Upper lobe of left lung (tissue), 6 donors: ENCODE results near the gene ATP12A. TPM values are rescaled to one million over a fixed set of nuclear protein-coding genes. Genes with fewer than 3 reads are reported as not detected.

Source experiments
- ATAC-seq, 2 donors: fragments of 200-7000 bp; cut with Tn5 transposase; one replicate each; pipeline ENCODE4 v1.9.1; 2022; ENCODE audit warnings: mild to moderate bottlenecking in 2 of 2, moderate library complexity in 2 of 2; ENCODE audit not compliant: low FRiP score in 2 of 2
- DNase-seq, 2 donors: peaks; one replicate each; pipeline ENCODE4 v3.0.0-alpha.2; 2019 to 2020
- H3K27ac ChIP-seq, 4 donors: fragments of 200-600 bp; sonication (generic); one replicate each; pipeline ENCODE4 v1.5.1; 2016 to 2019
- H3K27me3 ChIP-seq, 4 donors: fragments of 200-600 bp; sonication (generic); one replicate each; pipeline ENCODE4 v1.5.1; 2017 to 2019
- H3K36me3 ChIP-seq, 4 donors: fragments of 200-600 bp; sonication (generic); one replicate each; pipeline ENCODE4 v1.5.1; 2016 to 2019
- H3K4me1 ChIP-seq, 4 donors: fragments of 200-600 bp; sonication (generic); one replicate each; pipeline ENCODE4 v1.5.1; 2018 to 2019
- H3K4me3 ChIP-seq, 4 donors: fragments of 200-600 bp; sonication (generic); one replicate each; pipeline ENCODE4 v1.5.1; 2017 to 2019; ENCODE audit warnings: mild to moderate bottlenecking in 2 of 4, moderate library complexity in 1 of 4
- H3K9me3 ChIP-seq, 4 donors: fragments of 200-600 bp; sonication (generic); one replicate each; pipeline ENCODE4 v1.5.1; 2018 to 2019
- CTCF ChIP-seq, 6 experiments: fragments of 450-650 bp in 4 of 6; fragments of 200-600 bp in 2 of 6; sonication (generic) in 2 of 6; IDR thresholded peaks; one replicate each; pipeline ENCODE4 v1.5.1; 2016 to 2019; ENCODE audit warnings: antibody characterized with exemption in 6 of 6
- EP300 ChIP-seq, 4 donors: sonication (generic); formaldehyde crosslinking; IDR thresholded peaks; one replicate each; pipeline ENCODE4 v1.5.1; 2017; ENCODE audit warnings: antibody characterized with exemption in 4 of 4, control low read depth in 2 of 4
- POLR2A ChIP-seq, 4 donors: fragments of 450-650 bp; IDR thresholded peaks; one replicate each; pipeline ENCODE4 v1.5.1; 2016 to 2017; ENCODE audit warnings: antibody characterized with exemption in 4 of 4, mild to moderate bottlenecking in 2 of 4
- POLR2AphosphoS5 ChIP-seq, 2 donors: sonication (generic); formaldehyde crosslinking; IDR thresholded peaks; one replicate each; pipeline ENCODE4 v1.5.1; 2017; ENCODE audit warnings: antibody characterized with exemption in 2 of 2
- WGBS, 2 donors: methylation state at CpG; one replicate each; pipeline ENCODE4 v1.1.5; 2017 to 2018; 5-methylcytosine and 5-hydroxymethylcytosine counted together
- total RNA-seq, 6 donors: library from RNA; depleted of rRNA in 4 of 6; stranded (reverse); fragments of >200 nt in 4 of 6; gene quantifications; one replicate each; pipeline versions ENCODE4 v1.1.0 to v1.2.1, GENCODE V29; 2016 to 2021
- donor health status: DM: no; HTN: no; CAD: no; lungs with moderate emphysema.
- donor health status: DM: no; HTN: yes; CAD: no; lungs with severe emphysema.

ATP12A gene
- total RNA-seq, 6 donors from 2014 or later, result 0.22 to 10.0 (median 0.34) TPM; not detected in 1

GRCh38 chr13:24687611-24688010 lies 7.4 kb downstream of the ATP12A start:
- Histone ChIP-seq H3K4me1 (peaks cover 0 to 14% (median 10%) of the 10 kb centered on the region in 4 donors), H3K9me3 (no peaks in the 10 kb centered on the region), H3K27ac (no peak overlapping the region), H3K27me3 (no peaks in the 10 kb centered on the region), H3K36me3 (no peaks in the 10 kb centered on the region), H3K4me3 (no peak overlapping the region)
- 78 to 89% methylated on average over 7 of the region's 7 CpGs for WGBS, 2 donors
- no peak for ATAC-seq
- TF ChIP-seq POLR2A (IDR thresholded peaks at IDR 0.05) (no peak), EP300 (IDR thresholded peaks at IDR 0.05) (no peak), CTCF (IDR thresholded peaks at IDR 0.05) (no peak), POLR2AphosphoS5 (IDR thresholded peaks at IDR 0.05) (no peak)
- no peak for DNase-seq

- 41 to 60% methylated on average over 10 of the region's 10 CpGs for WGBS, 2 donors
Observed at GRCh38 chr13:24688111-24688510, 7.9 kb downstream of the ATP12A start.

GRCh38 chr13:24688950-24689349 lies 8.7 kb downstream of the ATP12A start:
- ATAC-seq (no peak), DNase-seq (no peak)
- Histone ChIP-seq H3K4me1 (peaks cover 0 to 10% (median 6%) of the 10 kb centered on the region in 4 donors), H3K27ac (no peak overlapping the region), H3K36me3 (no peaks in the 10 kb centered on the region), H3K9me3 (no peaks in the 10 kb centered on the region), H3K27me3 (no peaks in the 10 kb centered on the region), H3K4me3 (no peak overlapping the region)
- WGBS, 2 donors, result 79 to 92% methylated on average over 11 of the region's 11 CpGs
- TF ChIP-seq CTCF (IDR thresholded peaks at IDR 0.05), result no peak
- no peak for TF ChIP-seq POLR2A (IDR thresholded peaks at IDR 0.05)
- TF ChIP-seq POLR2AphosphoS5 (IDR thresholded peaks at IDR 0.05), result no peak
- no peak for TF ChIP-seq EP300 (IDR thresholded peaks at IDR 0.05)

More at GRCh38 chr13:24688111-24688510, 7.9 kb downstream of the ATP12A start:
- Histone ChIP-seq H3K27ac (no peak overlapping the region), H3K4me1 (peaks cover 0 to 14% (median 10%) of the 10 kb centered on the region in 4 donors), H3K27me3 (no peaks in the 10 kb centered on the region), H3K9me3 (no peaks in the 10 kb centered on the region), H3K4me3 (no peak overlapping the region), H3K36me3 (no peaks in the 10 kb centered on the region)
- no peak for ATAC-seq
- TF ChIP-seq POLR2A (IDR thresholded peaks at IDR 0.05), result no peak
- no peak for TF ChIP-seq EP300 (IDR thresholded peaks at IDR 0.05)
- no peak for TF ChIP-seq CTCF (IDR thresholded peaks at IDR 0.05)
- DNase-seq, result no peak

- no peak overlapping the region for H3K27ac ChIP-seq
- 52 to 75% methylated on average over 5 of the region's 5 CpGs for WGBS, 2 donors
- no peak overlapping the region for H3K4me3 ChIP-seq
- ATAC-seq, result no peak
- H3K27me3 ChIP-seq, result no peaks in the 10 kb centered on the region
- H3K36me3 ChIP-seq, result no peaks in the 10 kb centered on the region
- no peaks in the 10 kb centered on the region for H3K4me1 ChIP-seq
- no peak for DNase-seq
- TF ChIP-seq POLR2AphosphoS5 (IDR thresholded peaks at IDR 0.05) (no peak), CTCF (IDR thresholded peaks at IDR 0.05) (no peak), POLR2A (IDR thresholded peaks at IDR 0.05) (no peak), EP300 (IDR thresholded peaks at IDR 0.05) (no peak)
- no peaks in the 10 kb centered on the region for H3K9me3 ChIP-seq
Observed at GRCh38 chr13:24691381-24691780, 11.2 kb downstream of the ATP12A start.

- TF ChIP-seq POLR2A (IDR thresholded peaks at IDR 0.05), result no peak
- Histone ChIP-seq H3K4me3 (no peak overlapping the region), H3K9me3 (no peaks in the 10 kb centered on the region), H3K36me3 (no peaks in the 10 kb centered on the region), H3K27me3 (no peaks in the 10 kb centered on the region), H3K4me1 (no peaks in the 10 kb centered on the region), H3K27ac (no peak overlapping the region)
- whole genome bisulfite sequencing, 2 donors, result 38 to 67% methylated on average over 2 to 4 of the region's 4 CpGs
- ATAC-seq, result peak in 1 of 2 donors; percentile 88
- no peak for DNase-seq
Observed at GRCh38 chr13:24692561-24692960, 12.4 kb downstream of the ATP12A start.
